ENCODE data around the gene MAGED4.
"Not testable (repeated sequence)": the region's sequence is repeated elsewhere in the genome, so short reads cannot be mapped to it uniquely, and the experiment has no call there.

DNA sequence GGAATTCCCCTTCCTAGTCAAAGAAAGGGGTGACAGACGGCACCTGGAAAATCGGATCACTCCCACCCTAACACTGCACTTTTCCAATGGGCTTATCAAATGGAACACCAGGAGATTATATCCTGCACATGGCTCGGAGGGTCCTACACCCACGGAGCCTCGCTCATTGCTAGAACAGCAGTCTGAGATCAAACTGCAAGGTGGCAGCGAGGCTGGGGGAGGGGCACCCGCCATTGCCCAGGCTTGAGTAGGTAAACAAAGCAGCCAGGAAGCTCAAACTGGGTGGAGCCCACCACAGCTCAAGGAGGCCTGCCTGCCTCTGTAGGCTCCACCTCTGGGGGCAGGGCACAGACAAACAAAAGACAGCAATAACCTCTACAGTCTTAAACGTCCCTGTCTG lies 24.5 kb upstream of the MAGED4 start:
- TF ChIP-seq POLR2A (IDR thresholded peaks at IDR 0.05) = not testable (repeated sequence)
- TF ChIP-seq, protein P1, sequence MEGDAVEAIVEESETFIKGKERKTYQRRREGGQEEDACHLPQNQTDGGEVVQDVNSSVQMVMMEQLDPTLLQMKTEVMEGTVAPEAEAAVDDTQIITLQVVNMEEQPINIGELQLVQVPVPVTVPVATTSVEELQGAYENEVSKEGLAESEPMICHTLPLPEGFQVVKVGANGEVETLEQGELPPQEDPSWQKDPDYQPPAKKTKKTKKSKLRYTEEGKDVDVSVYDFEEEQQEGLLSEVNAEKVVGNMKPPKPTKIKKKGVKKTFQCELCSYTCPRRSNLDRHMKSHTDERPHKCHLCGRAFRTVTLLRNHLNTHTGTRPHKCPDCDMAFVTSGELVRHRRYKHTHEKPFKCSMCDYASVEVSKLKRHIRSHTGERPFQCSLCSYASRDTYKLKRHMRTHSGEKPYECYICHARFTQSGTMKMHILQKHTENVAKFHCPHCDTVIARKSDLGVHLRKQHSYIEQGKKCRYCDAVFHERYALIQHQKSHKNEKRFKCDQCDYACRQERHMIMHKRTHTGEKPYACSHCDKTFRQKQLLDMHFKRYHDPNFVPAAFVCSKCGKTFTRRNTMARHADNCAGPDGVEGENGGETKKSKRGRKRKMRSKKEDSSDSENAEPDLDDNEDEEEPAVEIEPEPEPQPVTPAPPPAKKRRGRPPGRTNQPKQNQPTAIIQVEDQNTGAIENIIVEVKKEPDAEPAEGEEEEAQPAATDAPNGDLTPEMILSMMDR (IDR thresholded peaks at IDR 0.05) = not testable (repeated sequence)
